HG03558 (cell line): ENCODE measurements around the gene GRID1.
"Not testable (repeated sequence)": the region's sequence is repeated elsewhere in the genome, so short reads cannot be mapped to it uniquely, and the experiment has no call there.

Source experiments
- ATAC-seq: cut with Tn5 transposase; IDR thresholded peaks from one replicate; pipeline ENCODE4 v1.9.1; 2021; ENCODE audit warnings: moderate number of reproducible peaks; ENCODE audit not compliant: unreplicated experiment; ENCODE audit errors: extremely low read depth

GRID1 gene

GRCh38 chr10:85997544-85997943 lies 369.1 kb downstream of the GRID1 start:
- no peak for ATAC-seq

- ATAC-seq = no peak
Observed at GRCh38 chr10:85995791-85996190, 370.8 kb downstream of the GRID1 start.

GRCh38 chr10:85993840-85994507 lies 372.6 kb downstream of the GRID1 start:
- ATAC-seq = no peak

- no peak for ATAC-seq
Observed at GRCh38 chr10:85993140-85993539, 373.5 kb downstream of the GRID1 start.

GRCh38 chr10:85992324-85992723 lies 374.3 kb downstream of the GRID1 start:
- ATAC-seq = no peak

GRCh38 chr10:85986777-85987176 lies 379.8 kb downstream of the GRID1 start:
- no peak for ATAC-seq

- no peak for ATAC-seq
Observed at GRCh38 chr10:85983051-85983450, 383.5 kb downstream of the GRID1 start.

- ATAC-seq = no peak
Observed at GRCh38 chr10:85979598-85979997, 387.0 kb downstream of the GRID1 start.

- ATAC-seq = no peak
Observed at GRCh38 chr10:85978566-85979358, 387.8 kb downstream of the GRID1 start.

GRCh38 chr10:85977642-85978041 lies 389.0 kb downstream of the GRID1 start:
- ATAC-seq = no peak

- ATAC-seq = no peak
Observed at GRCh38 chr10:85976267-85976793, 390.3 kb downstream of the GRID1 start.

- ATAC-seq = no peak
Observed at GRCh38 chr10:85971494-85971893, 395.1 kb downstream of the GRID1 start.

- no peak for ATAC-seq
Observed at GRCh38 chr10:85967594-85967993, 399.0 kb downstream of the GRID1 start.

- no peak for ATAC-seq
Observed at GRCh38 chr10:85961479-85962067, 405.0 kb downstream of the GRID1 start.

GRCh38 chr10:85961073-85961472 lies 405.5 kb downstream of the GRID1 start:
- no peak for ATAC-seq

- ATAC-seq = no peak
Observed at GRCh38 chr10:85959239-85959638, 407.4 kb downstream of the GRID1 start.

GRCh38 chr10:85950921-85951320 lies 415.7 kb downstream of the GRID1 start:
- ATAC-seq = no peak

GRCh38 chr10:85946713-85947326 lies 419.8 kb downstream of the GRID1 start:
- peak; percentile 86 for ATAC-seq

- ATAC-seq = no peak
Observed at GRCh38 chr10:85936161-85936560, 430.4 kb downstream of the GRID1 start.

- no peak for ATAC-seq
Observed at GRCh38 chr10:85934586-85934985, 432.0 kb downstream of the GRID1 start.

- ATAC-seq = not testable (repeated sequence)
Observed at GRCh38 chr10:85929993-85930392, 436.6 kb downstream of the GRID1 start.
